Activated T-helper 17 cell treated with anti-CD3 and anti-CD28 coated beads, Interleukin-2, amount 50 U/mL, for 72 hours (primary cell): Measurements from ENCODE around the gene MAGI1. TPM values are rescaled to one million over a fixed set of nuclear protein-coding genes. Genes with fewer than 3 reads are reported as not detected.

ENCODE experiments used
- ATAC-seq: fragments of 150-1000 bp; cut with Tn5 transposase; replicated peaks from 2 replicates; pipeline ENCODE4 v1.10.0; 2021; ENCODE audit warnings: mild to moderate bottlenecking, moderate library complexity
- H3K27ac Mint-ChIP-seq: one replicate; pipeline ENCODE4 v1.8.0; 2022; ENCODE audit warnings: mixed read lengths
- H3K27me3 Mint-ChIP-seq: one replicate; pipeline ENCODE4 v1.8.0; 2022; ENCODE audit warnings: mixed read lengths
- H3K36me3 Mint-ChIP-seq: one replicate; pipeline ENCODE4 v1.8.0; 2022; ENCODE audit warnings: low read depth, mild to moderate bottlenecking, mixed read lengths
- H3K4me1 Mint-ChIP-seq: one replicate; pipeline ENCODE4 v1.8.0; 2022; ENCODE audit warnings: mixed read lengths
- H3K4me3 Mint-ChIP-seq: one replicate; pipeline ENCODE4 v1.8.0; 2022; ENCODE audit warnings: mild to moderate bottlenecking, mixed read lengths
- H3K9me3 Mint-ChIP-seq: one replicate; pipeline ENCODE4 v1.8.0; 2022; ENCODE audit warnings: mixed read lengths
- total RNA-seq, 2 donors: library from RNA; stranded (reverse); gene quantifications; one replicate each; pipeline ENCODE4 v1.2.3, GENCODE V29; 2022

MAGI1 gene
- total RNA-seq, 2 donors from 2014 or later: 0.06 TPM; not detected in 1

DNA sequence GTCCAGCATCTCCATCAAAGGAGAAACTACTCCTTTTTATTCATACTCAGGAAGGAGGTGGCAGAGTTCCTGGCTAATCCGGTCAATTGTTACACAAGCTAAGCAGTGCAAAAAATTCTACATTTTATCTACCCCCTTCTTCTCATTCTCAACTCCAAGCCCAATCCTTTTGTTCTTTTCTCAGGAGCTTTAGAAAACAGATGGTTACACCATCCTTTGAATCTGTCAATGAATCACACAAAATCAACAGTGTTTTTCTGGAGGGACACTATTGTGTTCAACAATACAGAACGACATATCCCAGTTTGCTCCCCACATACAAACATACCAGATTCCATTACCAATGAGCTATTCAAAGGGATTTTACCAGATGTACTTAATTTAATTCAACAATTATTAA lies 362.1 kb downstream of the MAGI1 start:
- no peak for ATAC-seq
- Mint-ChIP-seq H3K36me3 (no peaks in the 10 kb centered on the region), H3K27ac (no peak overlapping the region), H3K9me3 (no peaks in the 10 kb centered on the region), H3K4me3 (no peak overlapping the region), H3K4me1 (no peaks in the 10 kb centered on the region), H3K27me3 (no peaks in the 10 kb centered on the region)

DNA sequence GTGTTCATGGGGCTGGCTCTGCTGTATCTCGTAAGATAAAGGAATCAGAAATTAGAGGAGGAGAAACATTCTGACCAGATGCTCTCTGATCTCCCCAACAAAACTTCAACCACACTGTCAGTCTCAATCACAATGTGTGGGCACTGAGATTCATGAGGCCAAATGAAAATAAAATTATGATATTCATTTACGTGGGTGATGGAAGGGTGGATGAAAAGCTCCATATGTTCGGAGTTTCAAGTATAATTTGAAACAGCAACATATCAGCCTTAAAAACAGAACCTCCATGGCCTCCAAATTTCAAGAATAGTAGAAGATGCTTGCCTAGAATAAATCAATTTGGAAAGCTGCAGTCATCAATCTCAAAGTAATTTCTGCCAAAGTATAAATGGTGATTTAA lies 363.7 kb downstream of the MAGI1 start:
- ATAC-seq: no peak
- no peak overlapping the region for H3K4me3 Mint-ChIP-seq
- H3K9me3 Mint-ChIP-seq: no peaks in the 10 kb centered on the region
- H3K4me1 Mint-ChIP-seq: no peaks in the 10 kb centered on the region
- H3K27ac Mint-ChIP-seq: no peak overlapping the region
- H3K36me3 Mint-ChIP-seq: no peaks in the 10 kb centered on the region
- H3K27me3 Mint-ChIP-seq: no peaks in the 10 kb centered on the region

DNA sequence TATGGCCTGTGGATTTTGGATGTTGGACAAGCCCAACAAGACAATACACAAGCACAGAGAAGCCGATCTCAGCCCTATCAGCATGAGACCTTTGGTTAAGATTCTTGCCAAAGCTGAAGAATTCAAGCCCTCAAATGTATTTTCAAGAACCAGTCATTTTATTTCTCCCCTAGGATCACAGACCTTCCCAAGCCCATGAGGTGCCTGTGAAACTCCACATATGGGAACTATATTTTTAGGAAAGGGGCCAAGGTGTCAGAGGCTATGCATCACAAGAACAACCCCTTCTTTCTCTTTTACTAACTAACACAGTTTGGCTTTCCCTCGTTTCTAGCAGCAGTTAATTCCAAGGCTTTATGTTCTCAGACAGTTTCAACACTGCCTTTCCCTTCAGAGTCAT lies 364.5 kb downstream of the MAGI1 start:
- H3K27me3 Mint-ChIP-seq: no peaks in the 10 kb centered on the region
- ATAC-seq: no peak
- H3K36me3 Mint-ChIP-seq: no peaks in the 10 kb centered on the region
- no peaks in the 10 kb centered on the region for H3K4me1 Mint-ChIP-seq
- no peaks in the 10 kb centered on the region for H3K9me3 Mint-ChIP-seq
- no peak overlapping the region for H3K4me3 Mint-ChIP-seq
- no peak overlapping the region for H3K27ac Mint-ChIP-seq

GRCh38 chr3:65672871-65673815 lies 365.6 kb downstream of the MAGI1 start:
- Mint-ChIP-seq H3K4me3 (no peak overlapping the region), H3K9me3 (no peaks in the 10 kb centered on the region), H3K27ac (no peak overlapping the region), H3K36me3 (no peaks in the 10 kb centered on the region), H3K27me3 (no peaks in the 10 kb centered on the region), H3K4me1 (no peaks in the 10 kb centered on the region)
- ATAC-seq: no peak

DNA sequence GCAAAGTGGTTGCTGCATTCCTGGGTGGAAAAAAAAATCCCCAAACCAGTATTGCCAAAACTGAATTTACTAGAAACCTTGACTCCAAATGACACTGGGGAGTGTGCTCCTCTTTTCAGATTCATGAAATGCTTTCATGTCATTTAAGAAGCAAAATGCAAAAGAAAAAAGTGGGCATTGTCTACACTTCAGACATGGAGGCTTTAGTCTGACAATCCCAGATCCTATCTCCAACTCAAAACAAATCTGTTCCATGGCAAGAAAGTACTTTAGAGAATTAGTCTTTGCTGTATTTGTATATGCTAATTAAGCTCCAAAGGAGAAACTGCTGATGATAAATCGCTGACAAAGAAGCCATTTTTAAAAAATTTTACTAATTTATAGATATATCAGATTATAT lies 366.7 kb downstream of the MAGI1 start:
- no peaks in the 10 kb centered on the region for H3K4me1 Mint-ChIP-seq
- no peaks in the 10 kb centered on the region for H3K9me3 Mint-ChIP-seq
- no peak for ATAC-seq
- no peak overlapping the region for H3K27ac Mint-ChIP-seq
- H3K36me3 Mint-ChIP-seq: no peaks in the 10 kb centered on the region
- H3K27me3 Mint-ChIP-seq: no peaks in the 10 kb centered on the region
- H3K4me3 Mint-ChIP-seq: no peak overlapping the region

DNA sequence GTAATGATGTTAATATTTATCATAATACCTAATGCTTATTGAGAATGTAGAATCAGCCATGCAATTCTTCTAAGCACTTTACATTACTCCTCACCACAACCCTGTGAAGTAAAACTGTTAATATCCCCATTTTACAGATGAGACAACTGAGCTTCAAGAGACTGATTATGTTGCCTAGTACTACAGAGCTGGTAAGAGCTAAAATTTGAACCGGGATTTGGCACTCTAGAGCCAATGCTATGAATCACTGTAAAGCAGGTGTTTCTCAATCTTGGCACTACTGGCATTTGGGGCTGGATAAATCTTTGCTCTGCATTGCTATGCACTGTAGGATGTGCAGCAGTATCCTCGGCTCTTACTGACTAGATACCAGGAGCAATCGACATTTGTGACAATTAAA lies 367.7 kb downstream of the MAGI1 start:
- no peak overlapping the region for H3K27ac Mint-ChIP-seq
- H3K4me1 Mint-ChIP-seq: no peaks in the 10 kb centered on the region
- ATAC-seq: no peak
- H3K36me3 Mint-ChIP-seq: no peaks in the 10 kb centered on the region
- no peaks in the 10 kb centered on the region for H3K27me3 Mint-ChIP-seq
- no peaks in the 10 kb centered on the region for H3K9me3 Mint-ChIP-seq
- H3K4me3 Mint-ChIP-seq: no peak overlapping the region

GRCh38 chr3:65669163-65669875 lies 369.4 kb downstream of the MAGI1 start:
- no peak overlapping the region for H3K27ac Mint-ChIP-seq
- ATAC-seq: no peak

GRCh38 chr3:65667963-65668362 lies 370.8 kb downstream of the MAGI1 start:
- Mint-ChIP-seq H3K9me3 (no peaks in the 10 kb centered on the region), H3K4me1 (no peaks in the 10 kb centered on the region), H3K27me3 (no peaks in the 10 kb centered on the region), H3K27ac (no peak overlapping the region), H3K4me3 (no peak overlapping the region), H3K36me3 (no peaks in the 10 kb centered on the region)
- ATAC-seq: no peak

More at GRCh38 chr3:65669163-65669875, 369.4 kb downstream of the MAGI1 start:
- Mint-ChIP-seq H3K9me3 (no peaks in the 10 kb centered on the region), H3K4me3 (no peak overlapping the region), H3K4me1 (no peaks in the 10 kb centered on the region), H3K27me3 (no peaks in the 10 kb centered on the region), H3K36me3 (no peaks in the 10 kb centered on the region)

GRCh38 chr3:65666448-65667091 lies 372.1 kb downstream of the MAGI1 start:
- H3K27ac Mint-ChIP-seq: no peak overlapping the region
- no peaks in the 10 kb centered on the region for H3K27me3 Mint-ChIP-seq
- no peak for ATAC-seq
- H3K9me3 Mint-ChIP-seq: no peaks in the 10 kb centered on the region
- H3K4me3 Mint-ChIP-seq: no peak overlapping the region
- no peaks in the 10 kb centered on the region for H3K4me1 Mint-ChIP-seq
- no peaks in the 10 kb centered on the region for H3K36me3 Mint-ChIP-seq

GRCh38 chr3:65665915-65666314 lies 372.8 kb downstream of the MAGI1 start:
- Mint-ChIP-seq H3K4me1 (no peaks in the 10 kb centered on the region), H3K27me3 (no peaks in the 10 kb centered on the region), H3K9me3 (no peaks in the 10 kb centered on the region), H3K4me3 (no peak overlapping the region), H3K36me3 (no peaks in the 10 kb centered on the region), H3K27ac (no peak overlapping the region)
- ATAC-seq: no peak

DNA sequence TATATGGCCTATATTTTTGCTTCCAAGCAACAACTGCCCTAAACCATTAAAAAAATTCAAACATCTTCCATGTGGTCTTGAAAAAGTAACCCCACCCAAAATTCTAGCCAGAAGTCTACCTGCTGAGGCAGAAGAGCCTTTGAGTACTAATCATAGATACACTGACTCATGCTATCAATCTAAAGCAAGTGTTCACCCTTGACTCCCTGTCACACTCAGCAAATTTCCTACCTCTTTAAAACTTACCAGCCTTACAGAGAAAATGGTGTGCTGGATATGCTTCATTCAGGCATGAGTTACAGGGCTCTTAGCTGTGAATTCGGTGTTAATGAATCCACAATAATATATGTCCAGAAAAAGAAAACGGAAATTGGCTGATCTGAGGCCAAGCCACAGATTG lies 373.8 kb downstream of the MAGI1 start:
- Mint-ChIP-seq H3K36me3 (no peaks in the 10 kb centered on the region), H3K27me3 (no peaks in the 10 kb centered on the region), H3K9me3 (no peaks in the 10 kb centered on the region), H3K27ac (no peak overlapping the region), H3K4me3 (no peak overlapping the region), H3K4me1 (no peaks in the 10 kb centered on the region)
- no peak for ATAC-seq

DNA sequence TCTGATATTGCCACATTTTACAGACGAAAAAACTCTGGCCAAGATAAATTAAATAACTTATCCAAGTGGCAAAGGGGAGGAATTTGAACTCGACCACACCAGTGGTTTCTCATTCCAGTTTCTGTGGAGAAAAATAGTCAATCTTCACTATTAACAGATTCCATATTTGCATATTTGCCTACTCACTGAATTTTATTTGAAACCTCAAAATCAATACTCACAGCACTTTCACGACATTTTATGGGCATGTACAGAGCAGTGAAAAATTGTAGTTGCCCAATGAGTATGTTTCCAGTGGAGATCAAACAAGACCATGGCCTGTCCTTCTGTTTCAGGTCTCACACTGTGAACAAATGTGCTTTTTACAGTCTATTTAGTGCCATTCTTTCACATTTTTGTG lies 374.3 kb downstream of the MAGI1 start:
- Mint-ChIP-seq H3K4me1 (no peaks in the 10 kb centered on the region), H3K27ac (no peak overlapping the region), H3K36me3 (no peaks in the 10 kb centered on the region), H3K9me3 (peaks cover 3% of the 10 kb centered on the region), H3K27me3 (no peaks in the 10 kb centered on the region), H3K4me3 (no peak overlapping the region)
- no peak for ATAC-seq

- no peaks in the 10 kb centered on the region for H3K4me1 Mint-ChIP-seq
- H3K27me3 Mint-ChIP-seq: no peaks in the 10 kb centered on the region
- no peaks in the 10 kb centered on the region for H3K36me3 Mint-ChIP-seq
- no peak for ATAC-seq
- no peak overlapping the region for H3K27ac Mint-ChIP-seq
- peaks cover 3% of the 10 kb centered on the region for H3K9me3 Mint-ChIP-seq
- no peak overlapping the region for H3K4me3 Mint-ChIP-seq
Measured at GRCh38 chr3:65662095-65662494, 376.6 kb downstream of the MAGI1 start.

GRCh38 chr3:65660000-65660598 lies 378.6 kb downstream of the MAGI1 start:
- H3K36me3 Mint-ChIP-seq: no peaks in the 10 kb centered on the region
- no peak for ATAC-seq

More at GRCh38 chr3:65660000-65660598, 378.6 kb downstream of the MAGI1 start:
- no peaks in the 10 kb centered on the region for H3K27me3 Mint-ChIP-seq
- peaks cover 3% of the 10 kb centered on the region for H3K9me3 Mint-ChIP-seq
- no peak overlapping the region for H3K4me3 Mint-ChIP-seq
- H3K4me1 Mint-ChIP-seq: no peaks in the 10 kb centered on the region
- no peak overlapping the region for H3K27ac Mint-ChIP-seq
